ENCODE data around the gene AP1G2.

GRCh38 chr14:23538050-23538718 is 29.4 kb downstream of the AP1G2 start:
- TF ChIP-seq CTCF (IDR thresholded peaks at IDR 0.05) (no peak), POLR2A (IDR thresholded peaks at IDR 0.05) (no peak)

Data from Peyer's patch (tissue), 4 donors.